Parathyroid adenoma (tissue), 2 donors: ENCODE data around the gene SHOC1.

Source experiments
- H2AFZ ChIP-seq: fragments of 300-600 bp; sonication (generic); one replicate; pipeline ENCODE4 v1.7.0; 2017; ENCODE audit warnings: antibody characterized with exemption, mild to moderate bottlenecking
- H3K27ac ChIP-seq: fragments of 300-600 bp; sonication (generic); one replicate; pipeline ENCODE4 v1.7.0; 2017
- H3K27me3 ChIP-seq: fragments of 300-600 bp; sonication (generic); one replicate; pipeline ENCODE4 v1.7.0; 2017; ENCODE audit warnings: low read length; ENCODE audit not compliant: control insufficient read depth, insufficient read depth
- H3K36me3 ChIP-seq: fragments of 300-600 bp; sonication (generic); one replicate; pipeline ENCODE4 v1.7.0; 2017; ENCODE audit warnings: low read length; ENCODE audit not compliant: control insufficient read depth, insufficient read depth
- H3K4me1 ChIP-seq: fragments of 300-600 bp; sonication (generic); one replicate; pipeline ENCODE4 v1.7.0; 2017; ENCODE audit warnings: control low read depth
- H3K4me2 ChIP-seq: fragments of 300-600 bp; sonication (generic); one replicate; pipeline ENCODE4 v1.7.0; 2017; ENCODE audit warnings: low read length
- H3K4me3 ChIP-seq: fragments of 300-600 bp; sonication (generic); one replicate; pipeline ENCODE4 v1.7.0; 2017; ENCODE audit warnings: low read depth, low read length
- H3K79me2 ChIP-seq: fragments of 300-600 bp; sonication (generic); one replicate; pipeline ENCODE4 v1.7.0; 2017; ENCODE audit warnings: control low read depth
- H3K9ac ChIP-seq: fragments of 300-600 bp; sonication (generic); one replicate; pipeline ENCODE4 v1.7.0; 2017; ENCODE audit warnings: mild to moderate bottlenecking
- H3K9me3 ChIP-seq: fragments of 300-600 bp; sonication (generic); one replicate; pipeline ENCODE4 v1.7.0; 2017; ENCODE audit warnings: low read length; ENCODE audit not compliant: control insufficient read depth
- TF ChIP-seq, protein P1 (sequence below): fragments of 300-600 bp; sonication (generic); IDR thresholded peaks from one replicate; pipeline ENCODE4 v1.7.0; 2017; ENCODE audit warnings: antibody characterized with exemption, mild to moderate bottlenecking
- donor health status: primary hyperparathyroidism.

SHOC1 gene

DNA sequence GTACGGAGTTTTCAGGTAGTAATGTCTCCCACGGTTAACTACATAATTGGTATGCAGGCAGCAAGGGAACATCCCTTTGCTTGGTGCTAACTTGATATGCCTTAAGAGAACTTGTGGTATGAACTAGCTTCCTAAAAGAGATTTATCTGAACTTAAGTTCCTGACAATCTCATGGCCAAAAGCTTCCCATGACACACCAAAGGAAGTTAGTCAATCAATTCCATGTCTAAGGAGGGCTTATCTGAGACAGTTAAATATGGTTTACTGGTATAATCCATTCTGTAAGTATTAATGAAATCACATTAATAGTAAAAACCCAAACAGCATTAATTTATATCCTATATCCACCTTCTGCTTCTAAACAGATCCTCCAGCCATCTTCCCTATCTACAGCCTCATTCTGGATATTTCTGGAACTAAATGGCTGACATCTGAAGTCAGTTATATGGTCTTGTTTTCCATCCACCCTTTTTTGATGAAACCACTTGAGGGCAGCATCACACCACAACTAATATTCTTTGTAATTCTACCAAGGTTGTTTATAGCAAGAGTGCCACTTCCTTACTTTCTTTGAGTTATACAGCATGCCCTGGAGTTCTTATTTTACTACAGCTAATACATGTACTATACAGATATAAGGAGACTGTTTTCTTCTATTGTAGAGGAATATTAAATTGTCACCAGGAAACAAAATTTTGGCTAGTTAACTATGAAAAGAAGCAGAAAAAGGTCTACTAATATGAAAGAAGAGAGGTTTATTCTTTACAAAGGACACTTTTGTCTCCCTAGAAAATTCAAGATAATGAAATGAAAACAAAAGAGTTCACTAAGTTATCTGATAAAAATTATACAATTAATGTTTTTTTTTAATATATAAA is 34.7 kb downstream of the SHOC1 start:
- H2AFZ ChIP-seq, result no peak overlapping the region
- TF ChIP-seq, protein P1, sequence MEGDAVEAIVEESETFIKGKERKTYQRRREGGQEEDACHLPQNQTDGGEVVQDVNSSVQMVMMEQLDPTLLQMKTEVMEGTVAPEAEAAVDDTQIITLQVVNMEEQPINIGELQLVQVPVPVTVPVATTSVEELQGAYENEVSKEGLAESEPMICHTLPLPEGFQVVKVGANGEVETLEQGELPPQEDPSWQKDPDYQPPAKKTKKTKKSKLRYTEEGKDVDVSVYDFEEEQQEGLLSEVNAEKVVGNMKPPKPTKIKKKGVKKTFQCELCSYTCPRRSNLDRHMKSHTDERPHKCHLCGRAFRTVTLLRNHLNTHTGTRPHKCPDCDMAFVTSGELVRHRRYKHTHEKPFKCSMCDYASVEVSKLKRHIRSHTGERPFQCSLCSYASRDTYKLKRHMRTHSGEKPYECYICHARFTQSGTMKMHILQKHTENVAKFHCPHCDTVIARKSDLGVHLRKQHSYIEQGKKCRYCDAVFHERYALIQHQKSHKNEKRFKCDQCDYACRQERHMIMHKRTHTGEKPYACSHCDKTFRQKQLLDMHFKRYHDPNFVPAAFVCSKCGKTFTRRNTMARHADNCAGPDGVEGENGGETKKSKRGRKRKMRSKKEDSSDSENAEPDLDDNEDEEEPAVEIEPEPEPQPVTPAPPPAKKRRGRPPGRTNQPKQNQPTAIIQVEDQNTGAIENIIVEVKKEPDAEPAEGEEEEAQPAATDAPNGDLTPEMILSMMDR, result peak; percentile 47

DNA sequence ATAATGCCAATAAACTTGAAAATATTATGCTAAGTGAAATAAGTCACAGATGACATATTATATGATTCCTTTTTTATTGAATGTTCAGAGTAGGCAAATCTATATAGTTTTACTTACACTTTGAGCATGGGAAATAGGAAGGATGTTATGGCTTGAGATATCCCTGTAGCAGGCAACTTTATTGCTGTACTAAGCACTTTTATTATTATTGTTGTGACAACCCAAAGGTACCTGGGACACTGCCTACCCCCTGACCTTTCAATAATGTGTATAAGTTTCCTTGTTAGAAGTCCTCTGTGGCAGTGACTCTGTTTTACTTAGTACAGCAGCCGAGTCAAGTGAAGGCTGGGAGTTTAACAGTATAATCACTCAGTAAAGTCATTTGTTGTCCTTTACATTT is 39.9 kb downstream of the SHOC1 start:
- Histone ChIP-seq H2AFZ (no peak overlapping the region), H3K4me2 (no peak overlapping the region), H3K36me3 (peaks cover 2% of the 10 kb centered on the region), H3K4me1 (no peaks in the 10 kb centered on the region), H3K9me3 (no peaks in the 10 kb centered on the region), H3K9ac (no peak overlapping the region), H3K27ac (no peak overlapping the region), H3K27me3 (no peaks in the 10 kb centered on the region), H3K79me2 (no peaks in the 10 kb centered on the region), H3K4me3 (no peak overlapping the region)
- TF ChIP-seq, protein P1, result no peak

More for the DNA sequence above, 34.7 kb downstream of the SHOC1 start:
- Histone ChIP-seq H3K79me2 (no peaks in the 10 kb centered on the region), H3K4me3 (no peak overlapping the region), H3K27me3 (no peaks in the 10 kb centered on the region), H3K36me3 (no peaks in the 10 kb centered on the region), H3K27ac (no peak overlapping the region), H3K9me3 (no peaks in the 10 kb centered on the region), H3K4me1 (no peaks in the 10 kb centered on the region), H3K4me2 (no peak overlapping the region), H3K9ac (no peak overlapping the region)

DNA sequence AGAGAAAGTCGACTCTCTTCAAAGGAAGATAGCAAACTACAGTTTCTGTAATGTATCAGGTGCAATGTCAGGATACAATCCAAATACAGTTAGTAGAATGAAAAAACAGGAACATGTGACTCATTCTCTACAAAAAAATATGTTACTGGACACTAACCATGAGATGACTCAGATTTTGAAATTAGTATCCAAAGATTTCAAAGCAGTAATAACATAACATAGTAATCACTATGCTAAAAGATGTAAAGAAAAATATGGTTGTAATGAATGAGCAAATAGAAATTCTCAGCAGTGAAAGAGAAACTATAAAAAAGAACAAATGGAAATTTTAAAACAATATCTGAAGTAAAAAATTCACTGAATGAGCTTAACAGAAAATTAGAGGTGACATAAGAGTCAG is 42.3 kb downstream of the SHOC1 start:
- Histone ChIP-seq H3K9ac (no peak overlapping the region), H3K79me2 (no peaks in the 10 kb centered on the region), H3K4me1 (no peaks in the 10 kb centered on the region), H3K4me3 (no peak overlapping the region), H3K36me3 (peaks cover 2% of the 10 kb centered on the region), H3K27ac (no peak overlapping the region), H2AFZ (no peak overlapping the region), H3K27me3 (no peaks in the 10 kb centered on the region), H3K4me2 (no peak overlapping the region), H3K9me3 (no peaks in the 10 kb centered on the region)
- TF ChIP-seq, protein P1, result no peak
